Neural cell (in vitro differentiated cells): ENCODE results near the gene ODF4.

Experiments used
- CTCF ChIP-seq: fragments of 450-650 bp; IDR thresholded peaks from 2 replicates; pipeline ENCODE4 v1.5.1; 2014; ENCODE audit warnings: antibody characterized with exemption, mild to moderate bottlenecking, moderate library complexity; ENCODE audit not compliant: poor library complexity, severe bottlenecking
- EP300 ChIP-seq: fragments of 450-650 bp; conservative IDR thresholded peaks from 2 replicates; pipeline ENCODE4 v1.6.1; 2014; ENCODE audit warnings: antibody characterized with exemption, mild to moderate bottlenecking, moderate library complexity; ENCODE audit not compliant: poor library complexity, severe bottlenecking
- POLR2AphosphoS5 ChIP-seq: IDR thresholded peaks from 2 replicates; pipeline ENCODE4 v1.6.1; 2012
- TAF1 ChIP-seq: IDR thresholded peaks from 2 replicates; pipeline ENCODE4 v1.6.1; 2012; ENCODE audit warnings: low read depth
- TF ChIP-seq, protein P1 (sequence below): IDR thresholded peaks from 2 replicates; pipeline ENCODE4 v1.6.1; 2012; ENCODE audit warnings: borderline replicate concordance

DNA sequence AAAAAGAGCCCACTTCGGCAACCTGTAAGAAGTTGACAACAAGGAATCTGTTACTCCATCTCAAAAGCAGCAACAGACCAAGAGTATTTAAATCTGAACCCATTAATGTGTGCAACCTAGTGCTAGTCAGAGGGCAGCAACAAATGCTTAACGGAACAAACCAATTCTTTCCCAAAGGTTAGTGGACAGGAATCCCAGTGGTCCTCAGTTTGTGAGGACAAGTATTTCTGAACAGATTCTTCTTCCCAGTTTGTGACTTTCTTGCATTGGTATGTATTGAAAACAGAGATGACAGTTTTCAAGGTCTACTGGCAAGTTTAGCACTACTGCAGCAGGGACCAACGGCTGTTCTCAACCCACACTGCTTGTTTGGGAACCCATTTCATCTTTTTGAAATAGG, 40.4 kb downstream of the ODF4 start:
- TF ChIP-seq POLR2AphosphoS5 (no peak), EP300 (no peak), TAF1 (no peak), CTCF (no peak)
- TF ChIP-seq, protein P1, sequence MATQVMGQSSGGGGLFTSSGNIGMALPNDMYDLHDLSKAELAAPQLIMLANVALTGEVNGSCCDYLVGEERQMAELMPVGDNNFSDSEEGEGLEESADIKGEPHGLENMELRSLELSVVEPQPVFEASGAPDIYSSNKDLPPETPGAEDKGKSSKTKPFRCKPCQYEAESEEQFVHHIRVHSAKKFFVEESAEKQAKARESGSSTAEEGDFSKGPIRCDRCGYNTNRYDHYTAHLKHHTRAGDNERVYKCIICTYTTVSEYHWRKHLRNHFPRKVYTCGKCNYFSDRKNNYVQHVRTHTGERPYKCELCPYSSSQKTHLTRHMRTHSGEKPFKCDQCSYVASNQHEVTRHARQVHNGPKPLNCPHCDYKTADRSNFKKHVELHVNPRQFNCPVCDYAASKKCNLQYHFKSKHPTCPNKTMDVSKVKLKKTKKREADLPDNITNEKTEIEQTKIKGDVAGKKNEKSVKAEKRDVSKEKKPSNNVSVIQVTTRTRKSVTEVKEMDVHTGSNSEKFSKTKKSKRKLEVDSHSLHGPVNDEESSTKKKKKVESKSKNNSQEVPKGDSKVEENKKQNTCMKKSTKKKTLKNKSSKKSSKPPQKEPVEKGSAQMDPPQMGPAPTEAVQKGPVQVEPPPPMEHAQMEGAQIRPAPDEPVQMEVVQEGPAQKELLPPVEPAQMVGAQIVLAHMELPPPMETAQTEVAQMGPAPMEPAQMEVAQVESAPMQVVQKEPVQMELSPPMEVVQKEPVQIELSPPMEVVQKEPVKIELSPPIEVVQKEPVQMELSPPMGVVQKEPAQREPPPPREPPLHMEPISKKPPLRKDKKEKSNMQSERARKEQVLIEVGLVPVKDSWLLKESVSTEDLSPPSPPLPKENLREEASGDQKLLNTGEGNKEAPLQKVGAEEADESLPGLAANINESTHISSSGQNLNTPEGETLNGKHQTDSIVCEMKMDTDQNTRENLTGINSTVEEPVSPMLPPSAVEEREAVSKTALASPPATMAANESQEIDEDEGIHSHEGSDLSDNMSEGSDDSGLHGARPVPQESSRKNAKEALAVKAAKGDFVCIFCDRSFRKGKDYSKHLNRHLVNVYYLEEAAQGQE, result no peak
